ENCODE measurements around the gene RABL6. TPM values are rescaled to one million over a fixed set of nuclear protein-coding genes. Genes with fewer than 3 reads are reported as not detected.
"Not testable (repeated sequence)": the region's sequence is repeated elsewhere in the genome, so short reads cannot be mapped to it uniquely, and the experiment has no call there.

The RABL6 gene
- total RNA-seq, 4 donors from 2014 or later: 54.2 to 70.7 (median 61.0) TPM

DNA sequence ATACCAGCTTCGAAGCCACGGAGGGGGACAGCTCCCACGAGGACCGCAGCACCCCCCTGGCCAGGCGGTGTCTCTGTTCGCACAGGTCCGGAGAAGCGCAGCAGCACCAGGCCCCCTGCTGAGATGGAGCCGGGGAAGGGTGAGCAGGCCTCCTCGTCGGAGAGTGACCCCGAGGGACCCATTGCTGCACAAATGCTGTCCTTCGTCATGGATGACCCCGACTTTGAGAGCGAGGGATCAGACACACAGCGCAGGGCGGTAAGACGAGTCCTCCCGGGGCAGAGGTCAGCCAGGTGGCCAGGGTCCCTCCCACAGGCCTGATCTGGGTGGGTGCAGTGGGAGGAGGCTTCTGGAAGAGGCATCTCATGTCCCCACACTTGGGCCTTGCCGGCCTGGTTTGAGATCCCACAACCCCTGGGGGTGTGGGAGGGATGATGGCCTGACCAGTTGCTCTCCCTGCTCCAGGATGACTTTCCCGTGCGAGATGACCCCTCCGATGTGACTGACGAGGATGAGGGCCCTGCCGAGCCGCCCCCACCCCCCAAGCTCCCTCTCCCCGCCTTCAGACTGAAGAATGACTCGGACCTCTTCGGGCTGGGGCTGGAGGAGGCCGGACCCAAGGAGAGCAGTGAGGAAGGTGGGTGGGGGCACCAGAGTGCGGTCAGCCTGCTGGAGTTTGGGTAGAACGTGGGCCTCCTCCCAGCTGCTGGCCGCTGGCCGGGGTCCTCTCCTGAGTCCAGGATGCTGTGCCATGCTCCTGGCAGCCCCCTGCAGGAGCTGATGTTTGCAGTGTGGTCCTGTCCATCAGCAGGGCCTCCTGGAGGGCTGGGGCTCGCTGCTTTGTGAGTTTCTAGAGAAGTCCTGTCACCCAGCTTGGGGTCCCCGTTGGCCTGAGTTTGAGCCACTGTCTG lies 31.7 kb downstream of the RABL6 start:
- WGBS: 91% methylated on average over 14 of the region's 36 CpGs
- Histone ChIP-seq H3K27ac (no peak overlapping the region), H3K36me3 (peaks cover 41% of the 10 kb centered on the region), H3K4me3 (no peak overlapping the region), H3K9me3 (no peaks in the 10 kb centered on the region), H3K27me3 (peaks cover 12% of the 10 kb centered on the region), H3K4me1 (peaks cover 43% of the 10 kb centered on the region)
- TF ChIP-seq POLR2AphosphoS5 (IDR thresholded peaks at IDR 0.05): no peak
- no peak for TF ChIP-seq POLR2A (IDR thresholded peaks at IDR 0.05)
- no peak for TF ChIP-seq CTCF (IDR thresholded peaks at IDR 0.05)
- TF ChIP-seq EP300 (IDR thresholded peaks at IDR 0.05): no peak
- DNase-seq (ENCODE audit: low spot score in 2 of 2): no peak

DNA sequence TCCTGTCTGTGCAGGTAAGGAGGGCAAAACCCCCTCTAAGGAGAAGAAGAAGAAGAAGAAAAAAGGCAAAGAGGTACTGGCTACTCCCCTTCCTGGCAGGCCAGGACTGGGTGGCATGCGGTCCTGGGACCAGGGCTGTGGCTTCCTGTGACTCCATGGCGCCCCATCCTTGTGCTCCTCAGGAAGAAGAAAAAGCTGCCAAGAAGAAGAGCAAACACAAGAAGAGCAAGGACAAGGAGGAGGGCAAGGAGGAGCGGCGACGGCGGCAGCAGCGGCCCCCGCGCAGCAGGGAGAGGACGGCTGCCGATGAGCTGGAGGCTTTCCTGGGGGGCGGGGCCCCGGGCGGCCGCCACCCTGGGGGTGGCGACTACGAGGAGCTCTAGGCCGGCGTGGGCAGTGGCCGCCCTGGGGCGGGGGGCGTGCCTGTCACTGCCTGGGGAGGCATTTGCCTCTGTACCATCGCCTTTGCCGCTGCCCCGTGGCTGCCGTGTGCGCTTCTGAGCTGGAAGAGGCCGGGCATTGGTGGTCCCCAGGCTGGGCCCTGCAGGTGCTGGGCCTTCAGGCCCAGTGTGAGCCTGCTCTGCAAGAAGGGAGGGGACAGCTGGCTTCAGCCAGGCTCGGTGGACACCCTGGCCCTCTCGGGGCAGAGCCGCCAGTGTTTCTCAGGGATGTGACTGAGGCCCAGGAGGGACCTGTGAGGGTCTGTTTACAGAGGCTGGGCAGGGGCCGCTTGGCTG lies 32.6 kb downstream of the RABL6 start:
- no peak overlapping the region for H3K27ac ChIP-seq
- peaks cover 41% of the 10 kb centered on the region for H3K36me3 ChIP-seq
- no peak overlapping the region for H3K4me3 ChIP-seq
- TF ChIP-seq CTCF (IDR thresholded peaks at IDR 0.05): no peak
- no peak for TF ChIP-seq EP300 (IDR thresholded peaks at IDR 0.05)
- no peak for TF ChIP-seq POLR2AphosphoS5 (IDR thresholded peaks at IDR 0.05)
- no peak for TF ChIP-seq POLR2A (IDR thresholded peaks at IDR 0.05)
- DNase-seq (ENCODE audit: low spot score in 2 of 2): no peak
- 55% methylated on average over 20 of the region's 32 CpGs for WGBS
- H3K27me3 ChIP-seq: peaks cover 19% of the 10 kb centered on the region
- H3K4me1 ChIP-seq: peaks cover 49% of the 10 kb centered on the region
- no peaks in the 10 kb centered on the region for H3K9me3 ChIP-seq

GRCh38 chr9:136840877-136841645 lies 33.3 kb downstream of the RABL6 start:
- H3K36me3 ChIP-seq: peaks cover 37% of the 10 kb centered on the region
- peaks cover 26% of the 10 kb centered on the region for H3K27me3 ChIP-seq
- TF ChIP-seq EP300 (IDR thresholded peaks at IDR 0.05) (no peak), POLR2AphosphoS5 (IDR thresholded peaks at IDR 0.05) (no peak), CTCF (IDR thresholded peaks at IDR 0.05) (no peak), POLR2A (IDR thresholded peaks at IDR 0.05) (no peak)
- H3K27ac ChIP-seq: no peak overlapping the region
- H3K9me3 ChIP-seq: no peaks in the 10 kb centered on the region
- H3K4me1 ChIP-seq: peaks cover 57% of the 10 kb centered on the region
- H3K4me3 ChIP-seq: no peak overlapping the region
- no peak for DNase-seq (ENCODE audit: low spot score in 2 of 2)
- 73% methylated on average over 14 of the region's 28 CpGs for WGBS

DNA sequence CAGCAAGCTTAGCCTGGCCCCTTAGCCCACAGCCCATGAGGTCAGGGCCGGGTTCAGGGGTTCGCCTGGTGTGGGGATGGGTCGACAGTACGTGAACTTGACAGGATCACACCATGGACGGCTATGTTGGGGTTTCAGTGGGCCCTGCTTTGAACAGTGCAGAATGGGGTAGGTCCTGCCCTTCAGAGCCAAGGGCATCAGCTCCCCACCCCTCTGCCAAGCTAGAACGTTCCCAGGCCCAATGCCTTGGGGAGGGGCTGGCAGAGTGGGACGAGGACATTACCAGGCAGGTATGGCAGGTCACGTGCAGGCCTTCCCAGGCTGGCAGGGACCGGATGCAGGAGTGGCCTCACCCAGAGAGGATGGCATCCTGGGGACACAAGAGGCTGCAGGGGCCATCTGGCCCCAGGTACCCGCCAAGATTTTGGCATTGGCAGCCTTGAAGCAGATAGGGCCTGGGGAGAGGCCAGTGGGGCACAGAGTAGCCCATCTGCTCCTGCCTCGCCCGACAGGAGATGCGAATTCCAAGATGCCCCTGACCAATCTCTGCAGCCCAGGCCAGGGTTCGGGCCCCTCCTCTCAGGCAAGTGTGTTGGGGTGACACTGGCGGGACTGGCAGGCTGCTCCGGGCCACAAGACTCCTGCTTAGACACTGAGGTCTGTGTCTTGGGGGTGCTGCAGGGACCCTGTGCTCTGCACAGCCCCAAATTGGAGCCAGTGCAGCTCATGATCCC lies 34.1 kb downstream of the RABL6 start:
- Histone ChIP-seq H3K36me3 (peaks cover 32% of the 10 kb centered on the region), H3K27me3 (peaks cover 34% of the 10 kb centered on the region), H3K4me1 (peaks cover 64% of the 10 kb centered on the region), H3K4me3 (peak overlapping the region; percentile 48)
- H3K9me3 ChIP-seq; DNase-seq (ENCODE audit: low spot score in 2 of 2); H3K27ac ChIP-seq: not testable (repeated sequence)
- 0% methylated on average over 1 of the region's 16 CpGs for WGBS

GRCh38 chr9:136842380-136842948 lies 34.7 kb downstream of the RABL6 start, which contains the start of gene AJM1:
Gene AJM1, plus strand, starts transcription at chr9:136842478. Its CDS starts 1,937 bp downstream, at chr9:136844415.
- H3K36me3 ChIP-seq: peaks cover 25% of the 10 kb centered on the region
- not testable (repeated sequence) for H3K27ac ChIP-seq, H3K9me3 ChIP-seq
- peaks cover 71% of the 10 kb centered on the region for H3K4me1 ChIP-seq
- H3K27me3 ChIP-seq: peaks cover 40% of the 10 kb centered on the region
- peak in 1 of 2 donors; percentile 86 for DNase-seq (ENCODE audit: low spot score in 2 of 2)
- WGBS: 0% methylated on average over 1 of the region's 27 CpGs
- peak within 1 kb of the TSS; percentile 48 for H3K4me3 ChIP-seq
- TF ChIP-seq CTCF (IDR thresholded peaks at IDR 0.05): peak; percentile 54 to 98

DNA sequence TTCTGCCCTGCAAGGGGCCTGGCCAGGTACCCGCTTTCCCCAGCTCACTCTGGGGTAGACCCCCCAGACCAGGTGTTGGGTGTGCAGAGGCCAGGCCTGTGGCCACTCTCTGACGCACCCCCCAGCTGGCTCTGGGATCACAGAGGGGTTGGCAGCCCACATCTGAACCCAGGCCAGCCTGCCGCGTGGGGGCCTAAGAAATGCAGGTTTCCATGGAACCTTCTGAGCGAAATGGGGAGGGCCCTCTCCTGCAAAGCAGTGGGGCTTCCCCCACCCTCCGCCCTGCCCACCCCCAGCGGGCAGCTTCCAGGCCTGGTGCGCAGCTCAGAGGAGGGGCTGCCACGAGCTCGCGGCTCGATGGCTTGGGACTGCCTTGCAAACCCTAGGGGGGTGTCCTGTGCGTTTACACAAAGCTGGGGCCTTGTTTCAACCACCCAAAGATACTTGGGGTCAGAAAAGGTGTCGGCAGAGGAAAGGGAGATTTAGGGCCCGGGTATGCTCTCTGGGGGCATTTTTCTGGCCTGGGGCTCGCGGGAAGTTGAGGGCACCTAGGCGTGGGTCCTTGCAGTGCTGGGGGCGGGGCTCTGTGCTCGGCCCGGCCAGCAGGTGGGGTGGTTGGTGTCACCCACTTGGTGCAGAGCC lies 35.5 kb downstream of the RABL6 start:
- not testable (repeated sequence) for H3K27ac ChIP-seq; DNase-seq (ENCODE audit: low spot score in 2 of 2); H3K9me3 ChIP-seq
- WGBS: 0% methylated on average over 4 of the region's 21 CpGs
- H3K4me3 ChIP-seq: peak overlapping the region; percentile 48
- H3K27me3 ChIP-seq: peaks cover 40% of the 10 kb centered on the region
- H3K36me3 ChIP-seq: peaks cover 18% of the 10 kb centered on the region
- H3K4me1 ChIP-seq: peaks cover 79% of the 10 kb centered on the region

All from suprapubic skin (tissue), 4 donors.